Activated T-helper 9 cell treated with anti-CD3 and anti-CD28 coated beads, Interleukin-2, amount 50 U/mL, for 16 hours (primary cell): ENCODE data around the gene UQCRC1.
A peak's percentile ranks its signal among the peaks of the same experiment; 100 is the strongest.

Experiments
- DNase-seq: peaks from one replicate; pipeline ENCODE4 v3.0.0-alpha.2; 2020; ENCODE audit warnings: low read depth

Gene UQCRC1

DNA sequence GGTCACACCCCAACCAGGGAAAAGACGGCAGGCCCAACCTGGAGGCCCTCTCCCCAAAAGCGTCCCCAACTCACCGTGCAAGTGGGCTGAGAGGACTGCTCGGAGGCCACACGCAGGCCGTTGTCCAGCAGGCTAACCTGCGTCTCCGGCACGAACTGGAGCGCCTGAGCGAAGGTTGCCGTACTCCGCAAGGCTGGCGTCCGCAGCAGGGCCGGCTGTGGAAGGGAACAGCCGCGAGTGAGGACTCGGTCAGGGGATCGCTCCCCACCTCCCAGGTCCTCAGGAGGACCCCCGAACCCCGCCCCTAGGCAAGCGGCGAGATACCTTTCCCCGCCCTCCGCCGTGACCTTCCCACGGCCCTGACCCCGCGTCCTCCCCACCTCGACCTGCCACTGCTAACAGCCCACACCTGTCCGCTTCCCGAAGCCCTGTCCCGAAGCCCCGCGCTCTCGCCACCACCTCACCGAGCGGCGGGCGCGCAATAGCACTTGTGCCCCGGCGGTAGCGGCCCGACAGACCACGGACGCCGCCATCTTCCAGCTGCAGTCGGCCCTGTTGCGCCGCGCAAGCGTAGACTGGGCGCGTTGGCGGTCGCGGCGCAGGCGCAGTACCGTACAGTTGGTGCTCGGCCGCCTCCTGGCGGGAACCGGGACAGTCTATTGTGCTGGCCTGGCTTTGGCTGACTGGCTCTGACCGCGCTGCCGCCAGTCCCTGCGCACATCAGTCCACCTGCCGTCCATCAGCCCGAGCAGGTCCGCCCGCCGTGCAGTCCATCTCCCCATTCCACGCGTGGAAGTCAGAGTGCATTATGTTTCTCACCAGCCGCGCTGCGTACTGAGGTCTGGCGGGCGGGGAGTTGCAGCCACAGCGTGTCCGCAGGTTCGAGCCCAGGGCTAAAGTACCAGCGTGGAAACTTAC lies at the start of gene UQCRC1:
Gene UQCRC1, minus strand, starts transcription at position 559 of the 918 bp plus-strand sequence. Its CDS starts 26 bp downstream, at position 533.
- DNase-seq, result peak; percentile 88

DNA sequence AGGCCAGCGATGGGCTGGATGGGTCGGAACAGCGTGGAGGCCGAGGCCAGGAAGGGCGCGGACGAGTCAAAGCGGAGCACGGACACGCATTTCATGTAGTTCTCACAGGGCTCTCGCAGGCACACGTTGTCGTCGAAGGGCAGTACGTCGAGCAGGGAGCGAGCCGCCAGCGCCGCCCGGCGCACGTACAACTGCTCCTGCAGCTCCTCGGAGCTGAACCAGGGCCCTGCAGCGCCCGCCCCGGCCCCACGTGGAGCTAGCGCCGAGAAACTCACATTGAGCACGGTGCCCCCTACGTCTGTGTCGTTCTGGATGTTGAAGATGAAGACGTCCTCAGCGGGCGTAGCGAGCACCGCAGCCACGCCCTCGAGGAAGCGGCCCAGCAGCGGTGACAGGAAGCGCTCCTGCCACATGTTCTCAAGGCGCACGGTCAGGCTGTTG lies 47.4 kb upstream of the UQCRC1 start:
- DNase-seq, result no peak

DNA sequence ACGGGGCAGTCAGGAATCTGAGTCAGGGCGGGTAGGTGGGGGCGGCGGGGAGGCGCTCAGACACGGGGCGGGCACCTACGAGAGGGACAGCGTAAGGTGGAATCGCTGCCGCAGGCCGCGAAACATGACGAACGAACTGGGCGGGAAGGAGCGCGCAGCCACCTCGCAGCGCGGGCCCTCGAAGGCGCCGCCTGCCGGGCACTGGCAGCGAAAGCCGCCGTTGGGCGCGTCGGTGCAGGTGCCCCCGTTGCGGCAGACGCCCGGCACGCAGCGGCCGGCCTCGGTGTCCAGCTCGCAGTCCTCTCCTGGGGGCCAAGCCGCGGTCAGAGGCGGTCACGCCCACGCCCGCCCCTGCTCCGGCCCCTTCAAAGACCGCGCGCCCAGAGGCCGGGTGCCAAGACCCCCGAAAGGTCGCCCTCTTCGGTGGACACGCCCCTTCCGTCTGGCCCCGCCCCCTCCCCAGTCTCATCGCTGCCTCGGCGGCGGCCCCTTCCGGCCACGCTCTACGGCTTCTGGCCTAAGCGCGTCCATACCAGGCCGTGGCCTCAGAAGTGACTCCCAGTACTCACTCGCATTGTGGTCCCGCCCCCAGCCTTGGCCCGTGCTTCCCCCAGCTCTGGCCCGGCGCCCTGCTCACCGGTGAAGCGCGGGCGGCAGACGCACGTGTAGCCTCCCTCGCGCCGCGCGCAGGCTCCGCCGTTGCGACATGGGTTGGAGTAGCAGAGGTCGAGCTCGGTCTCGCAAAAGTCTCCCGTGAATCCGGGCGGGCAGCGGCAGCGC lies 46.8 kb upstream of the UQCRC1 start:
- DNase-seq, result peak; percentile 77

DNA sequence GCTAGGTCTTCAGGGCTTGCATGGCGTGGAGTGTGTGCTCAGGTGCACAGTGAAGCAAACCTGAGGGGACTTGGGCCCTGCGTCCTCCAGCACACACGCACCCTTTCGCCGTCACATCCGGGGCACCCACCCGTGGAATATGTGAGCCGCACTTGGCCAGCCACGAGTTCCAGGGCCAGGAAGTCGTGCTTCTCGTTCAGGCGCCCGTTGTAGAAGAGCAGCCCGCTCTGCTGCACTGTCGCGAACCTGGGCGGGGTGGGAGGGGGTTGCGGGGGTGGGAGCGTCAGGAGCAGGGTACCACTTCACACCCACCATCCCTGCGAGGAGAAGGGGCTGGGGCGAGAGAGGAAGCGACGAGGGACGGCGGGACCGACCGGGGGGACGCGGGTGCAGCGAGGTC lies 46.2 kb upstream of the UQCRC1 start:
- peak; percentile 36 for DNase-seq

DNA sequence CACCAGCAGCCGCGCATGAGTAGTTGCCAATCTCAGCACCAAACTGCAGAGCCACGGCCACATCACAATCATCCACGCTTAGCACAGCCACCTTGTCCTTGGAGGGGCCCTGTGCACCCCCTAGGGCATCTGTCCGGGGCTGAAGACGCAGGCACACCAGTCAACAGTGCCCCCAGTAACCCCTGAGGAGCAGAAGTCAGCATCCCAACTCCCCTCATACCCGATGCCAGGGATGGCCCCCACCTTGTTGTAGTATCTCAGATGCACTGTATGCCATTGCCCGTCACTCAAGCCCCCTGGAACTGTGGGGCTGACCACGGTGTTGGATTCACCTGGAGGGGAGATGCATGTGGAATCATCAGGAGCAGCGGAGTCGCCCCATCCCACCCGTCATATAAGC lies 45.6 kb upstream of the UQCRC1 start:
- no peak for DNase-seq

DNA sequence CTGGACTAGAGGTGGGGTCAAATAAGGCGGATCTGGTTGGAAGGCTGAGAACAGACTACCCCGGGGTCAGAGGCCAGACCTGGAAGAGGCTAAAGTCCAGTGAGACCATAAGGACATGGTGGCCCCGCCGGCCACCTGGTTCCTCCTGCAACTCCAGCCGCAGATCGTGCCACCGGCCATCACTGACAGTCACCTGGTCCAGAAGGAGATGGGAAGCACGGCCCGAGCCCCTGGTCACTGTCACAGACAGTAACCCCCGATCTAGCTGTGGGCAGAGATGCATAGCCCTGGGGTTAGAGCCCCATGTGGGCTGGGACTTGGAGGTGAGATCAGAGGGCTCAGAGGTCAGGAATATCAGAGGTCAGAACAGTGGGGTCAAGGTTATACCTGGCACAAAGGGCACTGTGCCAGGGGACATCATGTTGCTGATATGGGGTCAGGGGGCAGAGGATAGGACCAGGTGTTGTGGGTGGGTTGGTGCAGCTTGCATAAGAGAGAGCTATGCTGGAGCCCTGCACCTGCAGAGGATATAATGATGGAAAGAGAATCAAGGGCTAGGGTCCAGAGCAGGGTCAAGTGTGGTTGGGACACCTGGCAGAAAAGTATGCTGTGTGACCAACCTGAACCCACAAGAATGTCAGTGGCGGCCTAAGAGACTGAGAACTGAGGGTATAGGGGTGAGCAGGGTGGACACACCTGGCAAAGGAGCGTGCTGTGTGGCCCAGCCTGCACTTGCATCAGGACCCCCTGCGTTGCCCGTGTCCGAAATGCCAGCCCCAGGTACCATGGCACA lies 43.7 kb upstream of the UQCRC1 start:
- DNase-seq, result no peak

DNA sequence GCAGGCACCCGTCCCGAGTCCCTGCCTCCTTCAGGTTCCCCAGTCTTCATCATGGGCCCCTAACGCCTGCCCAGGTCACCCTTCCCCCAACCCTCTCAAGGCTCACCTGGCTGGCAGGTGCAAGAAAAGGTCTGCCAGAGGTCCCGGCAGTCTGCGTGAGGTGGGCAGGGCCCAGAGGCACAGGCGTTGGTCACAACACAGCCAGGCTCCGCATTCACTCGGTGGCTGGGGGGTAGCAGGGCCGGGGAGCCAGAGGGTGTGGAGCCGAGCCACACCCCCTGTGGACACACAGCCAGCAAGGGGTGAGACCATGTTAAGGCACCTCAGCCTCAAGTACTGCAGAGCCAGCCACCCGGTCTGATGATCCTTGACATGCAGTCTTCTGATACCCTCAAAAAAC lies 42.3 kb upstream of the UQCRC1 start:
- no peak for DNase-seq

DNA sequence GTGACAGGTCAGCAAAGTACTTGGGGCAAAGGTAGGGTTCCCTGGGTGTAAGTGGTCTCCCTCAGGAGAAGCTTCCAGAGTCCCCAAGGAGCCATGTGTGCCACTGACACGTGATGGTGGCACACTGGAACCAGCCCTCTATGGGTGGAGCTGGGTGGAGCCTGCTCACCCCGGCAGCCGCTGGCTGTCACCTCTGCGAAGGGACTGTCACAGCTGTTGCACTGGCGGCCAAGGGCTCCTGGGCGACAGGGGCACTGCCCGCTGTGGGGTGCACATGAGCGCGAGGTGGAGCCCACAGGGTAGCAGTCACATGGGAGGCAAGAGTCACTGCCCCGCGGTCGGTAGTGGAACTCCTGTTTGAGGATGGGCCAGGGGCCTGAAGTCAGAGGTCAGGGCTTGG lies 41.3 kb upstream of the UQCRC1 start:
- no peak for DNase-seq

DNA sequence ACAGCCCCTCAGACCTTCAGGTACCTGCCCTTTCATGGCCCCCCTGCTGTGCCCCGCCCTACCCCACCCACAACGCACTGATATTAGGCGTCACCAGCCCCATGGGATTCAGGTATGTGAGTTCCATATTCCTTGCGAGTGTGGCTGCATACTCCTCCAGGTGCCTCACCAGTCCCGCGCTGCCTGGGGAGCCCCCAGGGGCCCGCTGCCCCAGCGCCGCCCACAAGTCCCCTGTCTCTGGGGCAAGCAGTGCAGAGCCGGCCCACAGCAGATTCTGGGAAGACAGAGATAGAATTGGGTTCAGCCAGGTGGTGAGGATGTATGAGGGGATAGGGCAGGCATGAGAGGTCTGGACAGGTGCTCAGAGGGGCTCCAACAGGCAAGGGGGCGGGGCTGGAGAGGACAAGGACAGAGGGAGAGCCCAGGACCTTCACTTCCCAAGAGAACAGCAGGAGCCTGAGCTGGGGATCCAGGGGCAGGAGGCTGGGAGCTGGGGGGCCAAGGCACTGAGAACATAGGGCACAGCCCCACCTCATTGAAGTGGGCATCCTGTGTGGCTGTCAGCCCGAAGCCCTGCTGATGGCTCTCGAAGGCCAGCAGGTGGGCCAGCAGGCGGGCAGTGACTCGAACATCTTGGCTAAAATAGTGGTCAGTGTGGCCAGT lies 38.9 kb upstream of the UQCRC1 start:
- no peak for DNase-seq

DNA sequence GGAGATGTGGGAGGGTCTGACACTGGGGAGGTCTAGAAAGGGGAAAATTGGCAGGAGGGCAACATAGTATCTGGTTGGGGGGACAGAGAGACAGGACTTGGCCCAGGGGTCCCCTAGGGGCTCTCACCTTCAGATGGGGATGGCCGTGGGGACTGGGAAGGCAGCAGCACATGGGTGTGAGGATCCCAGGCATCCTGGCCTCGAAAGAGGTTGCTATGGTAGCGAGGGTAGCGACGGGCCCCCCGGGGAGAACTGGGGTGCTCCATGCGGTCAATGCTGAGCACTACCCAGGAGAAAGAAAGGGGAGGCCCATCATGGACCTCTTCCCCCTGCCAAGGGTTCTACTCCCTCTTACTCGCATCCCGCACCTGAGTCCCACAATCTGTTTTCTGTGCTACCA lies 38.3 kb upstream of the UQCRC1 start:
- no peak for DNase-seq

DNA sequence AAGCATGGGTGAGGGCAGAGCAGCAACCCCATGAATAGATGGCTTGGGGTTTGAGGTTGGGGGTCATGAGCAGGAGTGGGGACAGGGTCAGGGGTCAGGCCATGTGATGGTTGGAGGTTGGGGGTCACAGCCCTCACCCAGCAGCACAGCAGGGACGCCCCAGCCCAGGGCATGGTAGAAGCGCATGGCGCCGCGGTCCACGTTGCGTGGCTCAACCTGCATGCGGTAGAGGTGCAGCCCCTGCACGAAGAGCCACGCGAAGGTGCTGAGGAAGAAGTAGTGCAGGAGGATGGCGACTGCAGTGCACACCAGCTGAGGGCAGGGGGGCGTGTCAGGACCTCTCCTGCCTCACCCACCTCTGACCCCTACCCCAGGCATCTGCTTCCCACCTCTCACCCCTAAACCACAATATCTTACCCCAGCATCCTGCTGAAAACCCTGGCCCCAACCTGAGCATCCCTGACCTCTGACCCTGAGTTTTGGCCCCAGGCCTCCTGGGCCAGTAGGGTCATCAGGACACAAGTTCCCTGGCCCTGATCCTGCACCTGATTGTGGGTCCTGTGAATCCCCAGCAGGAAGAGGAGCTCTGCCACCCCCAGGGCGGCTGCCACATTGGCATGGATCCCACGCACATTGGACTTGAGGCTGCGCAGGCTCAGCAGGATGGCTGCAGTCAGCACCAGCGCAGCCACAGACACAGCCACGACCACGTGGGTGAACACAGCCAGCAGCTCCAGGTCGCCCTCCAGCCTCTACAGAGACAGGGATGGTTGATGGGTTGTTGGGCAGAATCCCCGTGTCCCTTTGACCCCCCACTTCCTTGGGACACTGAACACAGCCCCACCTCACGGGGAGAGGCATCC lies 35.7 kb upstream of the UQCRC1 start:
- no peak for DNase-seq

DNA sequence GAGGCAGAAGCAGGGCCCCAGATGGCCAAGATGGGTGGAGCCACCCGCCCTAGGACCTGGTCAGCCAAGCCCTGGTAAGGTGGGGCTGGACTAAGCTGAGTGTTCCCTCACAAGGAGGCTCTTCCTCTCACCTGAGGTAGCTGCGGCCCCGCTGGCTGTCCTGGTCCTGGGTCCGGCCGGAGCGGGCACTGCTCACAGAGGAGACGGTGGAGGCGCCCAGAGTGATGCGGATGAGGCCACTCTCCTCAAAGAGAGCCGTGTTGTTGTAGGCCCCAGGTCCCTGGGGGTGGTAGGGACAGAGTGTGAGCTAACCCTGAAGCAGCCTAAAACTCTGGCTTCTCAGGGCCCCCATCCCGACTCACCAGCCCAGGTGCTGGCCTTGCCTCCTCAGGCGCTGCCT lies 33.2 kb upstream of the UQCRC1 start:
- DNase-seq, result no peak

DNA sequence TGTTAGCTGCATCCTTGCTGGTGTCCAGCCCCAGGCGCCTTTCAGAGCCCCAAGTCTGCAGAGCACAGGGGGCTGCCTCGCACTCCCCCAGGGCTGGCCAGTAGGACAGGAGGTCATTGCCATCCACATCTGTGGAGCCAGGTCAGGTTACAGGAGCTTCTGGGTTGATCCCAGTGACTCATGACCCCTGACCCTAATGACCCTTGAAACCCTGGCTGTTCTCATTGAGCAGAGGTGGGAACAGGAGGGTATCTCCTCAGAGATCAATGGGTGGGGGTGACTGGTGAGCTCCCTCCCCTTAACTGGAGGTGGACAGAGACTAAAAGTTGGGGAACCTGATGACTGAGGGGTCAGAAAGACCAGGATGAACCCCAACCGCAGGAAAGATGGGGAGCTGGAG lies 31.9 kb upstream of the UQCRC1 start:
- DNase-seq, result no peak

DNA sequence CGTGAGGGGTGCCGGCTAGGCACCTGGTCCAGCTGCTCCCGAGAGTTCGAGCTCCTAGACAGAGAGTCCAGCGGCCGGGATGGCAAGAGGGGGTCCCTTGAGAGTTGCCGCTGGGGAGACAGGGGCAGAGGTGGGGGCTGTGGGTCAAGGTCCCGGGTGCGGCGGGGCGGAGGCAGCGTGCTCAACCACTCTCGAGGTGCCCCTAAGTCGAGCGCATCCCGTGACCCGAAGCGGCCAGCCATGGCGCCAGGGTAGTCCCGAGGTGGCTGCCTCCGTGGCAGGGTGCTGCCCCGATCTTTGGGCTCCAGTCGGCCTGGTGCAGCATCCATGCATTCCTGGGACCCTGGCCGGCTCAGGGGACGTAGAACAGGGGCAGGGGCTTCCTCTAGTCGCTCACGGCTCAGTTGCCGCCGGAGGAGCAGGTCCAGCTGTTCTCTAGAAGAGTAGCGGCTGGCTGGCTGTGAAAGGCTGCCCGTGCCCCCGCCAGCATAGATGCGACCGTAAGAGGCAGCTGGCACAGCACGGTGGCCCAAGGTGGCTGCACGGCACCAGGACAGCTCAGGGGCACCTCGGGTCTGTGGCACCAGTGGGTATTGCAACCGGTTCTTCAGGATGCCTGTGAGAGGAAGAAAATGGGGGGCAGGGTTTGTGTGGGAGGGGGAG lies 30.6 kb upstream of the UQCRC1 start:
- DNase-seq, result no peak

DNA sequence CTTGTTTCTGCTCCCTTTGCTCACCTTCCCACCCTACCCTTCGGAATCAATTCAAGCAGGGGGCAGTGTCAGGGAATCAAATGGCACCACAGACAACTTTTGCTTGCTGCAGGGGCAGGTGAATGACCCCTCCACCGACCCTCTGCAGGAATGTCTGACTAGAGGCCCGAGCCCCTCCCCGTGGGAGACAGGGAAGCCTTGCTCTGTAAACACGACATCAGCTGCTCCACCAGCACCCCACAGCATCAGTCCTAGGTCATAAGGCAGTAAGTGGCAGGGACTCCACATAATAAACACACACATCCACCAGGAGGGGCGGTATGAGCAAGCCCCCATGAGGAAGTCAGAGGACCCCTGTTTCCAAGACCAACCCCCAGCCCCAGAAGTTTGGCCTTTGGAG lies 27.9 kb upstream of the UQCRC1 start:
- DNase-seq, result no peak

DNA sequence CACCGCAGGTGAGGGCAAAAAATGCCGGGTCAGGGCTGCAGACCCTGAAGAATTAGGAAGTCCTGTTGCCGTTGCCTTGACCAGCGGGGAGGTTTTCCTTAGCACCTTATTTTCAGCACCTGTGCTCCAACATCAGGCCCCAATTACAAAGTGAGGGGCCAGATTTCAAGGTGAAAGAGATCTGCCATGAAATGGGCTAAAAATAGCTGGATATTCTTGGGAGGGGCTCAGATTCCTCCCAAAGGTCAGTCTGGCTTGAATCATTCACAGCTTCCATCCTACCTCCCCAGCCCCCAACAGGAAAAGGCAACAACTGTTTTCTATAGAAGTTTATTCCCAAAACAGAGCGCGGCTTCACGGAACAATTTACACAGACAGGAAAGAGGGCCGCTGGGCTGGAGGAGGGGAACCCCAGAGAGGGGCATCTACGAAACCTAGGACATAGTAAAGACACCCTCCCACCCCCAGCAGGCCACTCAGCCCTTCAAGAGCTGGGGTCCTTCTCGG lies 26.8 kb upstream of the UQCRC1 start:
- DNase-seq, result no peak

DNA sequence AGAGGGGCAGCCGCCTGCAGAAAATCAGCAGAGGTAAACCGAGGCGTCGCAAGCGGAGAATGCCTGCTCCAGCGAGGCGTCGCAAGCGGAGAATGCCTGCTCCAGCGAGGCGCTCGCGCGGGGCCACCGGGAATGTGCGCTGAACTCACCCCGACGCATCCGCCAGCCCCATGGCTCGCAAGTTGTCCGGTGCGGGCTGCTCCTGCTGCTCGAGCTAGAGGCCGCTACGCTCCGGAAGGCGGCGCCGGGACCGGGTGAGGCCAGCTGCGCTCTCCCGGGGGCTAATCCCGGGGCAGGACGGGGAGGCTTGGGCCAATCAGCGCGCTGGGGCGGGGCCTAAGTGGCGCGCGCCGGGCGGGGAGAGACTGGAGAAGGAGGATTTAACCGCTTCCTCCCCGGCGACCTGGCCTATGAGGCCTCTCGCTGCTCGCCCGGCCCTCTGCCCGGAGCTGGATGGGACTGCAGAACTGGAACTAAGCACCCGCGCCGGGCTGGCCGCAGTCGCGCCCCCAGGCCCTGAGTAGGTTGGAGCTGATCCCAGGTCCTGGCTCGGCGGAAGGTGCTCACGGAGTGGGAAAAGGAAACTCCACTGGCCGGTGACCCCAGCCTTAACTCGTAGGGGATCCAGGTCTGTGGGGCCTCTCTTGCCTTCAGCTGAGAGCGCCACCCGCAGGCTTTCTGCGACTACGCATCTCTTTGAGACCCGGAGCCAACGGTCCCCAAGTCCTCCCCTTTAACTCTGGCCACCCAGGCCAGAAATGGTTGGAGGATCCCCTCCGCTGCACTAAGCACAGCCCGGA lies 26.0 kb upstream of the UQCRC1 start, which contains the start of gene SLC26A6:
Gene SLC26A6, minus strand, starts transcription at position 240 of the 800 bp plus-strand sequence. Its CDS starts 68 bp downstream, at position 172.
- peak; percentile 92 for DNase-seq

DNA sequence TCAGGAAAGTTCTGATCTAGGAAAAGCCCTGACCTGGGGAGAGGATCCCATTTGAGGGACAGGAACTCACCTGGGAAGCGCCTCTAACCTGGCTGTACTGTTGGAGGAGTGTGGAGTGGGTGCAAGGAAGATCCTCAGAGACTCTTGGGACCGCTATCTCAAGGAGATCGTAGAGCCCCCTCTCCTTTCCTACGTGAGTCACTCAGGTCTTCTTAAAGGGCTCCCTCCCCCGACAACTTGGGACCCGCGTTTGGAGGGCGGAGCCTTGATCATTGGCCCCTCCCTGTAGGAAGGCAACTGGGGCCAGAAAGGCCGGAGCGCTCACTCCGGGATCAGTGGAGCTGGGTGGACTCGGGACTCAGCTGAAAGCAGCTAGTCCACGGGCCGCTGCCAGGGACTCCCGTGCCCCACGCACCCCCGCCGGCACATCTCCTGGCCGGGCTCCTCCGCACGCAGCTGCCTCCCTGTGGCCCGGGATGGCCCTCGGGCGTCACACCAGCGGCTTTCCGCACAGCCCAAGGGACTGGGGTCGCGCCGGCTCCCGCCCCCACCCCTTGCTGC lies 25.3 kb upstream of the UQCRC1 start:
- peak; percentile 26 for DNase-seq

DNA sequence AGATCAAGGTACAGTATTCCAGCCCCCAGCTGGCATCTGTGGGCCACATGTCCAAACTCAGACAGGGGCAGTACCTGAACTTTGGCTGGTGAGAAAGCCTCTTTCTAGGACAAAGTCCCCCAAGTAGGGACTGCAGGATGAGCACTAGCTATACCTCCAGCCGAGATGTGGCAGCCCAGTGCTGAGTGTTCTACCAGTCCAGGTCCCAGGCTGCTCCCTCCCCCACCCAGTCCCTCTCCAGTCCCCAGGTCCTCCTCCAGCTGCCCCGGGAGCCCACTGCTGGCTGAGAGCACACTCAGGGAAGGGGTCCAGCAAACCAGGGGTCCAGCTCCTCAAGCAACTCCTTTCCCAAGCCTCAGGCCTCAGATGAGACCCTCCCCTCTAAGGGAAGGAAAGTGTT lies 24.3 kb upstream of the UQCRC1 start:
- no peak for DNase-seq
